Measurements from ENCODE around the gene BICD2.

DNA sequence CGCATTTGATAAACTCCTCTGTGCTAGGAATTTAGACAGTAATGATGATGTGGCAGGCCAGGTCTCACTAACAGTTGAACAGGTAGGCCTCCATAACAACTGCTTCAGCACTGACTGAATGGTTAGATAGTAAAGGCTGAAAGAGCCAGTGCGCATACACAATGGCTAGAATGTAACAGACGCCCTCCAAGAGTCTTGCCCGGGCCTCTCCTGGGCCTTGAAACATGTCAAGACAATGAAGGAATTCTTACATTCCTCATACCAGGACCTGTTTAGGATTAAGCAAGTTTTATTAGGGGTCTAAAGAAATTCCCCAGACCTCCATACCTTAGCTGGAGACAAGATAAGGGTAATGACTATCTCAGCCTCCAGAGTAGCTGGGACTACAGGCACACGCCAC is 6.7 kb upstream of the BICD2 start:
- TF ChIP-seq, protein P1, sequence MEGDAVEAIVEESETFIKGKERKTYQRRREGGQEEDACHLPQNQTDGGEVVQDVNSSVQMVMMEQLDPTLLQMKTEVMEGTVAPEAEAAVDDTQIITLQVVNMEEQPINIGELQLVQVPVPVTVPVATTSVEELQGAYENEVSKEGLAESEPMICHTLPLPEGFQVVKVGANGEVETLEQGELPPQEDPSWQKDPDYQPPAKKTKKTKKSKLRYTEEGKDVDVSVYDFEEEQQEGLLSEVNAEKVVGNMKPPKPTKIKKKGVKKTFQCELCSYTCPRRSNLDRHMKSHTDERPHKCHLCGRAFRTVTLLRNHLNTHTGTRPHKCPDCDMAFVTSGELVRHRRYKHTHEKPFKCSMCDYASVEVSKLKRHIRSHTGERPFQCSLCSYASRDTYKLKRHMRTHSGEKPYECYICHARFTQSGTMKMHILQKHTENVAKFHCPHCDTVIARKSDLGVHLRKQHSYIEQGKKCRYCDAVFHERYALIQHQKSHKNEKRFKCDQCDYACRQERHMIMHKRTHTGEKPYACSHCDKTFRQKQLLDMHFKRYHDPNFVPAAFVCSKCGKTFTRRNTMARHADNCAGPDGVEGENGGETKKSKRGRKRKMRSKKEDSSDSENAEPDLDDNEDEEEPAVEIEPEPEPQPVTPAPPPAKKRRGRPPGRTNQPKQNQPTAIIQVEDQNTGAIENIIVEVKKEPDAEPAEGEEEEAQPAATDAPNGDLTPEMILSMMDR (IDR thresholded peaks at IDR 0.05; ENCODE audit: low read depth, low read length, missing input control), result no peak
- TF ChIP-seq HNF4G (IDR thresholded peaks at IDR 0.05) (no peak), FOXA1 (IDR thresholded peaks at IDR 0.05) (no peak), JUND (IDR thresholded peaks at IDR 0.05) (no peak), RAD21 (IDR thresholded peaks at IDR 0.05) (no peak), GABPA (IDR thresholded peaks at IDR 0.05 in 1 of 2, conservative IDR thresholded peaks at IDR 0.05 in 1 of 2) (no peak), EGR1 (IDR thresholded peaks at IDR 0.05; ENCODE audit: low read depth in 2 of 2) (no peak)
- TF ChIP-seq, protein P2, sequence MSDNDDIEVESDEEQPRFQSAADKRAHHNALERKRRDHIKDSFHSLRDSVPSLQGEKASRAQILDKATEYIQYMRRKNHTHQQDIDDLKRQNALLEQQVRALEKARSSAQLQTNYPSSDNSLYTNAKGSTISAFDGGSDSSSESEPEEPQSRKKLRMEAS (IDR thresholded peaks at IDR 0.05), result no peak
- TF ChIP-seq, protein P3, sequence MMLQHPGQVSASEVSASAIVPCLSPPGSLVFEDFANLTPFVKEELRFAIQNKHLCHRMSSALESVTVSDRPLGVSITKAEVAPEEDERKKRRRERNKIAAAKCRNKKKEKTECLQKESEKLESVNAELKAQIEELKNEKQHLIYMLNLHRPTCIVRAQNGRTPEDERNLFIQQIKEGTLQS (IDR thresholded peaks at IDR 0.05), result no peak
- TF ChIP-seq, protein P4, sequence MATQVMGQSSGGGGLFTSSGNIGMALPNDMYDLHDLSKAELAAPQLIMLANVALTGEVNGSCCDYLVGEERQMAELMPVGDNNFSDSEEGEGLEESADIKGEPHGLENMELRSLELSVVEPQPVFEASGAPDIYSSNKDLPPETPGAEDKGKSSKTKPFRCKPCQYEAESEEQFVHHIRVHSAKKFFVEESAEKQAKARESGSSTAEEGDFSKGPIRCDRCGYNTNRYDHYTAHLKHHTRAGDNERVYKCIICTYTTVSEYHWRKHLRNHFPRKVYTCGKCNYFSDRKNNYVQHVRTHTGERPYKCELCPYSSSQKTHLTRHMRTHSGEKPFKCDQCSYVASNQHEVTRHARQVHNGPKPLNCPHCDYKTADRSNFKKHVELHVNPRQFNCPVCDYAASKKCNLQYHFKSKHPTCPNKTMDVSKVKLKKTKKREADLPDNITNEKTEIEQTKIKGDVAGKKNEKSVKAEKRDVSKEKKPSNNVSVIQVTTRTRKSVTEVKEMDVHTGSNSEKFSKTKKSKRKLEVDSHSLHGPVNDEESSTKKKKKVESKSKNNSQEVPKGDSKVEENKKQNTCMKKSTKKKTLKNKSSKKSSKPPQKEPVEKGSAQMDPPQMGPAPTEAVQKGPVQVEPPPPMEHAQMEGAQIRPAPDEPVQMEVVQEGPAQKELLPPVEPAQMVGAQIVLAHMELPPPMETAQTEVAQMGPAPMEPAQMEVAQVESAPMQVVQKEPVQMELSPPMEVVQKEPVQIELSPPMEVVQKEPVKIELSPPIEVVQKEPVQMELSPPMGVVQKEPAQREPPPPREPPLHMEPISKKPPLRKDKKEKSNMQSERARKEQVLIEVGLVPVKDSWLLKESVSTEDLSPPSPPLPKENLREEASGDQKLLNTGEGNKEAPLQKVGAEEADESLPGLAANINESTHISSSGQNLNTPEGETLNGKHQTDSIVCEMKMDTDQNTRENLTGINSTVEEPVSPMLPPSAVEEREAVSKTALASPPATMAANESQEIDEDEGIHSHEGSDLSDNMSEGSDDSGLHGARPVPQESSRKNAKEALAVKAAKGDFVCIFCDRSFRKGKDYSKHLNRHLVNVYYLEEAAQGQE (IDR thresholded peaks at IDR 0.05), result no peak
